NCI-H146 treated with DMSO at 0.1 percent for 48 hours (cell line): Measurements from ENCODE around the gene STC2.

Experiments
- DNase-seq: peaks from one replicate; lab custom pipeline; 2025; ENCODE audit not compliant: unreplicated experiment; lab: John Stamatoyannopoulos, UW

STC2 gene

GRCh38 chr5:173268750-173269432 is 59.3 kb downstream of the STC2 start:
- DNase-seq = no peak

- DNase-seq = no peak
These were observed 62.8 kb downstream of the STC2 start for GRCh38 chr5:173265433-173265832.
